Esophagus squamous epithelium (tissue), 5 donors: Measurements from ENCODE around the gene AKR1C2. TPM values are rescaled to one million over a fixed set of nuclear protein-coding genes. Genes with fewer than 3 reads are reported as not detected.

Experiments used
- DNase-seq: peaks from one replicate; lab custom pipeline; 2025; lab: John Stamatoyannopoulos, UW
- H3K27ac ChIP-seq, 4 donors: fragments of 200-600 bp; sonication (generic); one replicate each; pipeline ENCODE4 v1.5.1; 2016 to 2019; ENCODE audit warnings: mild to moderate bottlenecking in 1 of 4
- H3K27me3 ChIP-seq, 4 donors: fragments of 200-600 bp; sonication (generic); 1 replicate in 3 of 4; 2 replicates in 1 of 4; pipeline versions ENCODE4 v1.5.1 to v1.6.0; 2017 to 2021; ENCODE audit warnings: antibody characterized with exemption in 1 of 4
- H3K36me3 ChIP-seq, 3 donors: fragments of 200-600 bp; sonication (generic); one replicate each; pipeline ENCODE4 v1.5.1; 2016 to 2019
- H3K4me1 ChIP-seq, 3 donors: fragments of 200-600 bp; sonication (generic); one replicate each; pipeline ENCODE4 v1.5.1; 2017 to 2019
- H3K4me3 ChIP-seq, 4 donors: fragments of 200-600 bp; sonication (generic); 1 replicate in 3 of 4; 2 replicates in 1 of 4; pipeline ENCODE4 v1.5.1; 2016 to 2019; ENCODE audit warnings: mild to moderate bottlenecking in 2 of 4, moderate library complexity in 1 of 4
- H3K9me3 ChIP-seq, 3 donors: fragments of 200-600 bp; sonication (generic); one replicate each; pipeline ENCODE4 v1.5.1; 2016 to 2019
- POLR2A ChIP-seq, 4 donors: fragments of 450-650 bp; IDR thresholded peaks; one replicate each; pipeline ENCODE4 v1.6.1; 2017; ENCODE audit warnings: antibody characterized with exemption in 4 of 4, mild to moderate bottlenecking in 4 of 4, moderate library complexity in 3 of 4
- WGBS, 2 donors: methylation state at CpG; one replicate each; pipeline ENCODE4 v1.1.5; 2018; 5-methylcytosine and 5-hydroxymethylcytosine counted together
- intact Hi-C: fragments of 100-400 bp; cut with DNase I; formaldehyde crosslinking; loops from one replicate; pipeline ENCODE4 v1.15.0; 2022
- total RNA-seq, 4 donors: library from RNA; depleted of rRNA; stranded (reverse); fragments of >200 nt; gene quantifications; one replicate each; pipeline ENCODE4 v1.1.0, GENCODE V29; 2016
- TF ChIP-seq, protein P1 (sequence below), 6 experiments: fragments of 450-650 bp in 4 of 6; fragments of 200-600 bp in 2 of 6; sonication (generic) in 2 of 6; IDR thresholded peaks; one replicate each; pipeline ENCODE4 v1.5.1; 2016 to 2019; ENCODE audit warnings: antibody characterized with exemption in 6 of 6, mild to moderate bottlenecking in 4 of 6, moderate library complexity in 4 of 6
- donor health status: DM: yes; HTN: yes; CAD: no.

AKR1C2 gene
- total RNA-seq, 4 donors from 2014 or later = 133 to 686 (median 378) TPM

DNA sequence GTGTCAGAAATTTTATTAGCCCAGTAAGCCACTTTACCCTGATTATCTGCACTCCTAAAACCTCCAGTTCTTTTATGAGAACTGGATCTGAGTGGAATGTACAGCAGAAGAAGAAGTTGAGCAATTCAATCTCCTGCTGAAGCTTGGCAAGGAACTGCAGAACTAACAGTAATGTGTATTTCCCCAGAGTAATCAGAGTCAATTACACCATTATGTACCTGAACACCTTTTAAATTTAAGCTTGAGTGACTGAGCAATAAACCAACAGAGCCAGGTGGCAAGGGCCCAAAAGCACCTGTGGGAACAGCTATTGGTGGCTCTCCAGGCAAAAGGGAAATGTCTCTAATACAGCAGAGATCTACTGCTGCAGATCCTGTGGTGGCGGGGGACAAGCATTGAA, 40.1 kb upstream of the AKR1C2 start:
- intact Hi-C loops = no loop called here
- no peaks in the 10 kb centered on the region for H3K27me3 ChIP-seq
- peaks cover 0 to 40% (median 9%) of the 10 kb centered on the region in 3 donors for H3K4me1 ChIP-seq
- TF ChIP-seq POLR2A (IDR thresholded peaks at IDR 0.05) = no peak
- TF ChIP-seq, protein P1, sequence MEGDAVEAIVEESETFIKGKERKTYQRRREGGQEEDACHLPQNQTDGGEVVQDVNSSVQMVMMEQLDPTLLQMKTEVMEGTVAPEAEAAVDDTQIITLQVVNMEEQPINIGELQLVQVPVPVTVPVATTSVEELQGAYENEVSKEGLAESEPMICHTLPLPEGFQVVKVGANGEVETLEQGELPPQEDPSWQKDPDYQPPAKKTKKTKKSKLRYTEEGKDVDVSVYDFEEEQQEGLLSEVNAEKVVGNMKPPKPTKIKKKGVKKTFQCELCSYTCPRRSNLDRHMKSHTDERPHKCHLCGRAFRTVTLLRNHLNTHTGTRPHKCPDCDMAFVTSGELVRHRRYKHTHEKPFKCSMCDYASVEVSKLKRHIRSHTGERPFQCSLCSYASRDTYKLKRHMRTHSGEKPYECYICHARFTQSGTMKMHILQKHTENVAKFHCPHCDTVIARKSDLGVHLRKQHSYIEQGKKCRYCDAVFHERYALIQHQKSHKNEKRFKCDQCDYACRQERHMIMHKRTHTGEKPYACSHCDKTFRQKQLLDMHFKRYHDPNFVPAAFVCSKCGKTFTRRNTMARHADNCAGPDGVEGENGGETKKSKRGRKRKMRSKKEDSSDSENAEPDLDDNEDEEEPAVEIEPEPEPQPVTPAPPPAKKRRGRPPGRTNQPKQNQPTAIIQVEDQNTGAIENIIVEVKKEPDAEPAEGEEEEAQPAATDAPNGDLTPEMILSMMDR (IDR thresholded peaks at IDR 0.05) = no peak
- peak overlapping the region in 1 of 4 donors; percentile 10 for H3K27ac ChIP-seq
- H3K36me3 ChIP-seq = no peaks in the 10 kb centered on the region
- no peak overlapping the region for H3K4me3 ChIP-seq
- WGBS, 2 donors = 83 to 92% methylated on average over 1 of the region's 1 CpG
- H3K9me3 ChIP-seq = no peaks in the 10 kb centered on the region
- no peak for DNase-seq

DNA sequence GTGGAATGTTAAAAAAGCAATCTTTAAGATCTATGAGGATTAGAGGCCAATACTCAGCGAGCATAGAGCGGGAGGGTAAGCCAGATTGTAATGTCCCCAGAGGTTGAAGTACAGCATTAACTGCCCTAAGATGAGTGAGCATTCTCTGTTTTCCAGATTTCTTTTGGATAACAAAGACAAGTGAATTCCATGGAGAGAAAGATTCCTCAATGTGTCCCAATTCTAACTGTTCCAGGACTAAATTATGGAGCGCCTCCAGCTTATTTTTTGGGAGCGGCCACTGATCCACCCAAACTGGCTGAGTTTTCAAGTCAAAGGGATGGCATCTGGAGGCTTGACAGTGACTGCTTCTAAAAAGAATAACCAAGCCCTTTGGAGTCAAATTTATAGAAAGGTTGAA, 39.3 kb upstream of the AKR1C2 start:
- peaks cover 0 to 33% (median 9%) of the 10 kb centered on the region in 3 donors for H3K4me1 ChIP-seq
- intact Hi-C loops = no loop called here
- H3K9me3 ChIP-seq = no peaks in the 10 kb centered on the region
- DNase-seq = no peak
- H3K27me3 ChIP-seq = no peaks in the 10 kb centered on the region
- H3K4me3 ChIP-seq = no peak overlapping the region
- WGBS, 2 donors = 47 to 74% methylated on average over 4 of the region's 4 CpGs
- no peaks in the 10 kb centered on the region for H3K36me3 ChIP-seq
- TF ChIP-seq, protein P1 (IDR thresholded peaks at IDR 0.05) = no peak
- TF ChIP-seq POLR2A (IDR thresholded peaks at IDR 0.05) = no peak
- H3K27ac ChIP-seq = no peak overlapping the region

DNA sequence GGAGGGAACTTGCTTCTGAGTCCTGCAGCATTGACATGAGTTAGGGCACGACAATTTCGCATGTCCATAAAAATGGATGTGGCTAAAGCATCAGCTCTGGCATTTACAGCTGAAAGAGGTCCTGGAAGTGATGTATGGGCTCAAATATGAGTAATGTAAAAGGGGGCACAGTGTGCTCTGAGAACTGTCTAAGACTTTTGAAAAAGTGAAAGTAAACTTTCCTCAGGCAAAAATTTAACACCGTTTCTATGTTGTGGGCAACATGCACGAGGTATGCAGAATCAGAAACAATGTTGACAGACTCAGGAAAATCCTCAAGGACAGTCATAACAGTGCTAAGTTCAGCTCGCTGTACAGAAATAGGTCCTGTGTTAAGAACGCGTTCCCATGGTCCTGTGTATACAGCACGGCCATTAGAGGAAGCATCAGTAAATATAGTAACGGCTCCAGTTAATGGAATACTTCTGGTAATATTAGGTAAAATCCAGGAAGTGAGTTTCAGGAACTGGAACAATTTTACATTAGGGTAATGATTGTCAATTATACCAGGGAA, 37.9 kb upstream of the AKR1C2 start:
- no peaks in the 10 kb centered on the region for H3K9me3 ChIP-seq
- peak overlapping the region in 1 of 4 donors; percentile 39 for H3K4me3 ChIP-seq
- intact Hi-C loops = no loop called here
- TF ChIP-seq, protein P1 (IDR thresholded peaks at IDR 0.05) = no peak
- no peak for TF ChIP-seq POLR2A (IDR thresholded peaks at IDR 0.05)
- no peaks in the 10 kb centered on the region for H3K36me3 ChIP-seq
- no peak for DNase-seq
- H3K4me1 ChIP-seq = peaks cover 0 to 30% (median 9%) of the 10 kb centered on the region in 3 donors
- no peaks in the 10 kb centered on the region for H3K27me3 ChIP-seq
- H3K27ac ChIP-seq = no peak overlapping the region
- WGBS, 2 donors = 79 to 80% methylated on average over 9 of the region's 9 CpGs

DNA sequence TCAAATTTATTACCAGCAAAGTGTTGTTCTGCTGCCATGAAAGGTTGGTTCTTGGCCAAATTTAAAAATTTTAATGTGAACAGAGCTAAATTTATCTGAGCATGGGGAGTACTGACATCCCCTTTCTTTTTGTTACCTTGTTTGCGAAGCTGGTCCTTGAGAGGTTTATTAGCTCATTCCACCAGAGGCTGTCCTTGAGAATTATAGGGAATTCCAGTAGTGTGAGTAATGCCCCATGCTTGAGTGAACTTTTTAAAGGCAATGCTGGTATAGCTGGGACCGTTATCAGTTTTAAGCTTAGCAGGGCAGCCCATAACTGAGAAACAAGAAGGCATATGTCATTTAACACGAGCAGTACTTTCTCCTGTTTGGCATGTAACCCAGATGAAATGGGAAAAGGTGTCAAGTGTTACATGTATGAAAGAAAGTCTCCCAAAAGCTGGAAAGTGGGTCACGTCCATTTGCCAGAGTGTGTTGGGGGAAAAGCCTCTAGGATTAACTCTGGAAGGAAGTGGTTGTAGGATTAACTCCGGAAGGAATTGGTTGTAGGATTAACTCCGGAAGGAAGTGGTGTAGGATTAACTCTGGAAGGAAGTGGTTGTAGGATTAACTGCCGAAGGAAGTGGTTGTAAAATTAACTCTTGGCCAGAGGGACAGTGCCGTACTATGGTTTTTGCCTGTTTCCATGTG, 37.3 kb upstream of the AKR1C2 start:
- H3K9me3 ChIP-seq = no peaks in the 10 kb centered on the region
- intact Hi-C loops = no loop called here
- no peak for TF ChIP-seq POLR2A (IDR thresholded peaks at IDR 0.05)
- TF ChIP-seq, protein P1 (IDR thresholded peaks at IDR 0.05) = no peak
- no peak for DNase-seq
- peak overlapping the region in 1 of 4 donors; percentile 39 for H3K4me3 ChIP-seq
- H3K27ac ChIP-seq = no peak overlapping the region
- H3K27me3 ChIP-seq = no peaks in the 10 kb centered on the region
- peaks cover 0 to 30% (median 9%) of the 10 kb centered on the region in 3 donors for H3K4me1 ChIP-seq
- 52 to 56% methylated on average over 8 of the region's 8 CpGs for WGBS, 2 donors
- no peaks in the 10 kb centered on the region for H3K36me3 ChIP-seq

DNA sequence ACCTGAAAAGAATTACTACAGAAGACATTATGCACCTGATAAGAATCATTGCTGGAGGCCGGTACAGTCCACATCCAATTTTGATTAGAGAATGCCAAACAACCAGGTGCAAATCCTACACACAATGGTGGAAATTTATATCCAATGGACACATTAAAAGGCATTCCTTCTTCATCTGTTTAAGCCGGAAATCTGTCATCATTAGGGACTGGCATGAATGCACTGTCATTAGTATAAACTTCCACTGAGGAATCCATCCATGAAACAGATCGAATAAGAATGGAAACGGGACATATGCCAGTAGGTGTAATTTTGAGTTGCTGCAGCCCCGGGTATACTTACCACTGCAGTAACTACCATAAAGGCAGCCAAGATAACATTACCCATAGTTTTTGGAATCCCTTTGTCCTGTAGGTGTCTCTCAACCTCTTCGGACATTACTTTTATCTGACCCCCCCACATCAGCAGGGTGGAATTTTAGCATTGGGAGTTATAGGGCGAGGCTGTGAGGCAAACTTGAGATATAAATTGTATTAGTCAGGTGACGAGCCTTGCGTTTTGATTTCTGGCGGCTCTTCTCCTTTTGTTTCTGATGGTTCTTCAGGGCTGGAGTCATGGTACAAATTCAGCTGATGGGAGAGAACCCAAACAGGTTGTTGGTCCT, 36.5 kb upstream of the AKR1C2 start:
- 86 to 88% methylated on average over 10 of the region's 10 CpGs for WGBS, 2 donors
- no peak for DNase-seq
- TF ChIP-seq, protein P1 (IDR thresholded peaks at IDR 0.05) = no peak
- no peak for TF ChIP-seq POLR2A (IDR thresholded peaks at IDR 0.05)
- H3K27me3 ChIP-seq = no peaks in the 10 kb centered on the region
- no peaks in the 10 kb centered on the region for H3K36me3 ChIP-seq
- H3K9me3 ChIP-seq = peaks cover 0 to 7% (median 0%) of the 10 kb centered on the region in 3 donors
- H3K27ac ChIP-seq = no peak overlapping the region
- intact Hi-C loops = no loop called here
- H3K4me1 ChIP-seq = peaks cover 0 to 30% (median 9%) of the 10 kb centered on the region in 3 donors
- no peak overlapping the region for H3K4me3 ChIP-seq
